Vagina (tissue), 2 donors: Measurements from ENCODE around the gene COL25A1. TPM values are rescaled to one million over a fixed set of nuclear protein-coding genes. Genes with fewer than 3 reads are reported as not detected.

Experiments
- DNase-seq, 2 donors: peaks; one replicate each; pipeline ENCODE4 v3.0.0-alpha.2; 2017; ENCODE audit errors: extremely low spot score in 2 of 2
- H3K27ac ChIP-seq: fragments of 200-600 bp; sonication (generic); one replicate; pipeline ENCODE4 v1.5.1; 2019
- H3K27me3 ChIP-seq: fragments of 200-600 bp; sonication (generic); one replicate; pipeline ENCODE4 v1.5.1; 2019
- H3K36me3 ChIP-seq, 2 donors: fragments of 200-600 bp; sonication (generic); one replicate each; pipeline ENCODE4 v1.5.1; 2017 to 2019
- H3K4me1 ChIP-seq: fragments of 200-600 bp; sonication (generic); one replicate; pipeline ENCODE4 v1.5.1; 2019
- H3K4me3 ChIP-seq, 2 donors: fragments of 200-600 bp; sonication (generic); 1 replicate in 1 of 2; 2 replicates in 1 of 2; pipeline ENCODE4 v1.5.1; 2016 to 2019
- H3K9me3 ChIP-seq: fragments of 200-600 bp; sonication (generic); one replicate; pipeline ENCODE4 v1.5.1; 2019
- POLR2A ChIP-seq, 2 donors: fragments of 450-650 bp; IDR thresholded peaks; one replicate each; pipeline ENCODE4 v1.6.1; 2017; ENCODE audit warnings: antibody characterized with exemption in 2 of 2, mild to moderate bottlenecking in 2 of 2, moderate library complexity in 2 of 2
- POLR2AphosphoS5 ChIP-seq, 2 donors: sonication (generic); formaldehyde crosslinking; IDR thresholded peaks; one replicate each; pipeline ENCODE4 v1.9.0; 2017; ENCODE audit warnings: antibody characterized with exemption in 2 of 2, mild to moderate bottlenecking in 2 of 2, low read depth in 1 of 2; ENCODE audit not compliant: insufficient read depth in 1 of 2
- intact Hi-C: fragments of 100-400 bp; cut with DNase I; formaldehyde crosslinking; loops from one replicate; pipeline ENCODE4 v1.15.1; 2023
- total RNA-seq: library from RNA; depleted of rRNA; stranded (reverse); fragments of >200 nt; gene quantifications from one replicate; pipeline ENCODE4 v1.2.3, GENCODE V29; 2016
- TF ChIP-seq, protein P1 (sequence below), 3 experiments: fragments of 450-650 bp in 2 of 3; fragments of 200-600 bp in 1 of 3; sonication (generic) in 1 of 3; IDR thresholded peaks; one replicate each; pipeline ENCODE4 v1.5.1; 2017 to 2019; ENCODE audit warnings: antibody characterized with exemption in 3 of 3, mild to moderate bottlenecking in 2 of 3, moderate library complexity in 2 of 3

COL25A1 gene
- total RNA-seq, 1 donor from 2014 or later, result 0.49 TPM

DNA sequence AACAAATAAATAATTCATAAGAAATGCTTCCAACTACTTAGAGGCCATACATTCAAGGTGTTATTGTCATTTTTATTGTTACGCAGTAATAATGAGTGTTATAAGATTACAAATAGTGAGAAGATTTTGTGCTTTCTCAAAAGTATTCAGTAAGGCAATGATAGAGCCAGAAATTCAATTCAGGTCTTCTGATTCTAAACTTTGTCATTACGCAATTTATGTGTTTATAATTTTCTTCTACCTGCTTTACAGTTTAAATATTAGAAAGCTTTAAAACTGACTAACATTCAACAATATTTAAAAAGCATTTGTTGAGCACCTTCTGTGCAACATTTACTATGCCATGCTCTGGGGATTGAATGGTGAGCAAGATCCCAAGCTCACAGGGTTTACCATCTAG, 356.2 kb downstream of the COL25A1 start:
- H3K9me3 ChIP-seq, result no peaks in the 10 kb centered on the region
- DNase-seq, result no peak
- TF ChIP-seq POLR2AphosphoS5 (IDR thresholded peaks at IDR 0.05; ENCODE audit: insufficient read depth in 1 of 2, low read depth in 1 of 2) (no peak), POLR2A (IDR thresholded peaks at IDR 0.05) (no peak)
- TF ChIP-seq, protein P1, sequence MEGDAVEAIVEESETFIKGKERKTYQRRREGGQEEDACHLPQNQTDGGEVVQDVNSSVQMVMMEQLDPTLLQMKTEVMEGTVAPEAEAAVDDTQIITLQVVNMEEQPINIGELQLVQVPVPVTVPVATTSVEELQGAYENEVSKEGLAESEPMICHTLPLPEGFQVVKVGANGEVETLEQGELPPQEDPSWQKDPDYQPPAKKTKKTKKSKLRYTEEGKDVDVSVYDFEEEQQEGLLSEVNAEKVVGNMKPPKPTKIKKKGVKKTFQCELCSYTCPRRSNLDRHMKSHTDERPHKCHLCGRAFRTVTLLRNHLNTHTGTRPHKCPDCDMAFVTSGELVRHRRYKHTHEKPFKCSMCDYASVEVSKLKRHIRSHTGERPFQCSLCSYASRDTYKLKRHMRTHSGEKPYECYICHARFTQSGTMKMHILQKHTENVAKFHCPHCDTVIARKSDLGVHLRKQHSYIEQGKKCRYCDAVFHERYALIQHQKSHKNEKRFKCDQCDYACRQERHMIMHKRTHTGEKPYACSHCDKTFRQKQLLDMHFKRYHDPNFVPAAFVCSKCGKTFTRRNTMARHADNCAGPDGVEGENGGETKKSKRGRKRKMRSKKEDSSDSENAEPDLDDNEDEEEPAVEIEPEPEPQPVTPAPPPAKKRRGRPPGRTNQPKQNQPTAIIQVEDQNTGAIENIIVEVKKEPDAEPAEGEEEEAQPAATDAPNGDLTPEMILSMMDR (IDR thresholded peaks at IDR 0.05), result no peak
- H3K36me3 ChIP-seq, result no peaks in the 10 kb centered on the region
- intact Hi-C loops, result no loop called here
- H3K4me3 ChIP-seq, result no peak overlapping the region
- H3K27ac ChIP-seq, result no peak overlapping the region
- no peaks in the 10 kb centered on the region for H3K27me3 ChIP-seq
- no peaks in the 10 kb centered on the region for H3K4me1 ChIP-seq

DNA sequence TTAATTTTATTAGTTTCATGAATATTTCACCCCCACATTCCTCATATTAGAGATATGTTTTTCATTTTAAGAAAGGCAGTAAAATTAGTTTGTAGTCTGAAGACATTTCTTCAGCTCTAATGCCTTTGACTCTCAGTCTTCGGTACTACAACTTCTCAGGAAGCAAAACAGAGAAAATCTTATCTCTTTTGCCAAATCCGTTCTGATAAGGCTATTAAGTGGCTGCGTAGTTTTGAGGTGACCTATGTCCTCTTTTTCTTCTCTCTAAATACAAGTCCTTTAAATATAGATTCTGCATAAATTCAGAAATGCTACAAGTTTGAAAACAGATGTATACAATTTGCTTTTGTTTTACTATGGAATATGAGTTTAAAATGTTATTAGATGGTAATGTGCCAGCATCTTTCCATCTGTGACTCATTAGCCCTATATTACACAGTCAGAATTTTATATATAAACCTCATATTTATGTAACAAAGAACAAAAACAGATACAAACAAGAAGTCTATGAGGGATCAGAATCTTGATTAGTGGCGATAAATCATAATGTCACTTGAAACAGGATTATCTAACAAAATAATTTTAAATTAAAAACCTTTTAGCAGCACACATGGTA, 358.4 kb downstream of the COL25A1 start:
- TF ChIP-seq POLR2A (IDR thresholded peaks at IDR 0.05) (no peak), POLR2AphosphoS5 (IDR thresholded peaks at IDR 0.05; ENCODE audit: insufficient read depth in 1 of 2, low read depth in 1 of 2) (no peak)
- TF ChIP-seq, protein P1 (IDR thresholded peaks at IDR 0.05), result no peak
- intact Hi-C loops, result no loop called here
- H3K4me1 ChIP-seq, result no peaks in the 10 kb centered on the region
- DNase-seq, result no peak
- no peak overlapping the region for H3K27ac ChIP-seq
- H3K9me3 ChIP-seq, result no peaks in the 10 kb centered on the region
- H3K36me3 ChIP-seq, result no peaks in the 10 kb centered on the region
- no peaks in the 10 kb centered on the region for H3K27me3 ChIP-seq
- no peak overlapping the region for H3K4me3 ChIP-seq

DNA sequence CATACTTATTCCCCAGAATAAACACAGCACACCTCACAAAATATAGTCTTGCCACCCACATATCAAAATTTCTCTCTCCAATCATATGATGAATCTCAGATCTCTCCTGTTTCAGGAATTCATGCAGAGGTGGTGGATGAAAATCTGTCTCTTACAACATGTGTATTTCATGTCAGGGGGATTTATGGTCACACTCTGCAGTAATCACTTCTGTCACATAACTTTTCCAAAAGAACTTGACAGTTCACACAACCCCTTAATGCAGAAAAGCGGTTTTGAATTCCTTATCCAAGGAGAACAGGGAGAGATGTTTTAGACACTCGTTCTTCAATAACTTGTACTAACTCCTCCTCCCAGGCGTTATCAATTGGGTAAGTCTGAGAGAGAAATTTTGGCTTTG, 359.1 kb downstream of the COL25A1 start:
- no peaks in the 10 kb centered on the region for H3K4me1 ChIP-seq
- H3K36me3 ChIP-seq, result no peaks in the 10 kb centered on the region
- no peak for DNase-seq
- H3K4me3 ChIP-seq, result no peak overlapping the region
- H3K27ac ChIP-seq, result no peak overlapping the region
- H3K9me3 ChIP-seq, result no peaks in the 10 kb centered on the region
- TF ChIP-seq, protein P1 (IDR thresholded peaks at IDR 0.05), result no peak
- TF ChIP-seq POLR2AphosphoS5 (IDR thresholded peaks at IDR 0.05; ENCODE audit: insufficient read depth in 1 of 2, low read depth in 1 of 2) (no peak), POLR2A (IDR thresholded peaks at IDR 0.05) (no peak)
- intact Hi-C loops, result no loop called here
- H3K27me3 ChIP-seq, result no peaks in the 10 kb centered on the region

DNA sequence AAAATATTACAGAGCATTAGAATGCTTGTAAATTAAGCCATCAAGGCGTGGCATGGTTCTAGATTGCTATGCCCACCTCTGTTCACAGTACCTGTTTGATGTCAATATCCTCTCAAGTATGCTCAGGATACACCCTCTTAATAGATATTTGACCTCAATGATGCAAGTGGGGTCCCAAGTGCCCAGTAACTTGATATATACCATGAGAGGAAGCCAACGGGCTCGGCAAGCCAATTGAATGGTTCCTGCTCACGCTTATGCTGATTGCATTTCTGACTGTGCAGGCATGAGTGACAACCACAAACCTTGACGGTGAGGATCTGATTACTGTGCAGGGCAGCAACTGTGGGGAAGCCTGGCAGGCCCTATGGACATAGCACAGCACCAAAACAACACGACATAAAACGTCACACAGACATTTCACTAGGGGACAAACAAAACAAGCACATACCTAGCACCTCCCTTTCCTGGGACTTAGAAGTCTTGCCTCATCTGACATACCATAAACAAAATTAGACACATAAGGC, 360.5 kb downstream of the COL25A1 start:
- TF ChIP-seq POLR2A (IDR thresholded peaks at IDR 0.05) (no peak), POLR2AphosphoS5 (IDR thresholded peaks at IDR 0.05; ENCODE audit: insufficient read depth in 1 of 2, low read depth in 1 of 2) (no peak)
- TF ChIP-seq, protein P1 (IDR thresholded peaks at IDR 0.05), result no peak
- DNase-seq, result no peak
- Histone ChIP-seq H3K27ac (no peak overlapping the region), H3K4me3 (no peak overlapping the region), H3K9me3 (no peaks in the 10 kb centered on the region), H3K4me1 (no peaks in the 10 kb centered on the region), H3K36me3 (no peaks in the 10 kb centered on the region), H3K27me3 (no peaks in the 10 kb centered on the region)
- intact Hi-C loops, result no loop called here

DNA sequence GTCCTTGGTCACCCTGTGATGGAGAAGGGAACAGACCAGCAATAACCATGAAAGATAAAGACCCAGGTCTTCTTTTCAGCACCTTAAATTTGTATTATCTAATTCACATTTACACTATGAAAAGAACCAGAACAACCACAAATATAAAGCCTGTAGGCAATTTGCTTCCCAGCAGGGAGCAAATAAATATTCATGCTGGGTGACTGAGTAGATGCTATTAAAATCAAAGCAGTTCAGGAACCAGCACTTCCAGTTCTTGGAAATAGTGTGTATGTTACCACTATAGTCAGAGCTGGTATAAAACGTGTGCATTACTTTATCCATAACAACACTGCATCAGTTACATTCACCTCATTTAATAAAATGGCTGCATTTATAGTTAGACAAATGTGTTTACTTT, 361.8 kb downstream of the COL25A1 start:
- no peaks in the 10 kb centered on the region for H3K4me1 ChIP-seq
- no peaks in the 10 kb centered on the region for H3K36me3 ChIP-seq
- H3K27me3 ChIP-seq, result no peaks in the 10 kb centered on the region
- DNase-seq, result no peak
- no peak overlapping the region for H3K27ac ChIP-seq
- no peak overlapping the region for H3K4me3 ChIP-seq
- intact Hi-C loops, result no loop called here
- H3K9me3 ChIP-seq, result no peaks in the 10 kb centered on the region
- no peak for TF ChIP-seq POLR2AphosphoS5 (IDR thresholded peaks at IDR 0.05; ENCODE audit: insufficient read depth in 1 of 2, low read depth in 1 of 2)
- TF ChIP-seq, protein P1 (IDR thresholded peaks at IDR 0.05), result no peak
- no peak for TF ChIP-seq POLR2A (IDR thresholded peaks at IDR 0.05)
